Panc1 (cell line): Measurements from ENCODE around the gene SNCB. TPM values are rescaled to one million over a fixed set of nuclear protein-coding genes. Genes with fewer than 3 reads are reported as not detected.

Experiments
- ATAC-seq: fragments of 200-7000 bp; cut with Tn5 transposase; 2 replicates; pipeline ENCODE4 v1.9.1; 2020; ENCODE audit warnings: mild to moderate bottlenecking, moderate library complexity
- BruUV-seq: library from RNA; stranded (reverse); fragments of 400-500 nt; replicated peaks from 2 replicates; lab custom pipeline; 2021; lab: Mats Ljungman, UMichigan
- CTCF ChIA-PET: fragments of 300-600 bp; sonication (Branson Sonifier 250); formaldehyde crosslinking; loops from one replicate; lab custom pipeline; 2022; ENCODE audit warnings: antibody characterized with exemption; lab: Charles Lee
- POLR2A ChIA-PET: fragments of 300-600 bp; sonication (Branson Sonifier 250); formaldehyde crosslinking; loops from one replicate; lab custom pipeline; 2022; ENCODE audit warnings: antibody characterized with exemption; lab: Charles Lee
- DNase-seq: peaks from one replicate; pipeline ENCODE4 v3.0.0-alpha.2; 2010; ENCODE audit warnings: low read depth, low spot score
- H3K27ac ChIP-seq: 2 replicates; pipeline ENCODE4 v1.5.1; 2011; ENCODE audit warnings: mild to moderate bottlenecking, low read length, inconsistent platforms
- H3K27me3 ChIP-seq: fragments of 200-500 bp; sonication (Bioruptor generic); 2 replicates; pipeline ENCODE4 v1.6.0; 2014; ENCODE audit warnings: low read length, inconsistent platforms; ENCODE audit not compliant: control insufficient read depth, insufficient read depth
- H3K36me3 ChIP-seq: fragments of 200-500 bp; sonication (Bioruptor generic); 2 replicates; pipeline ENCODE4 v1.5.1; 2014; ENCODE audit warnings: inconsistent platforms, mild to moderate bottlenecking, low read length, moderate library complexity; ENCODE audit not compliant: control insufficient read depth, insufficient read depth
- H3K4me1 ChIP-seq: 2 replicates; pipeline ENCODE4 v1.5.1; 2011; ENCODE audit warnings: inconsistent platforms, mild to moderate bottlenecking, low read length, moderate library complexity; ENCODE audit not compliant: control insufficient read depth, insufficient read depth
- H3K4me3 ChIP-seq, 2 experiments: 2 replicates each; pipeline ENCODE4 v1.5.1; 2011 to 2012; ENCODE audit warnings: low read depth in 2 of 2, low read length in 2 of 2, mild to moderate bottlenecking in 2 of 2, inconsistent platforms in 1 of 2, moderate library complexity in 1 of 2
- H3K9me3 ChIP-seq: fragments of 200-500 bp; sonication (Bioruptor generic); 2 replicates; pipeline ENCODE4 v1.5.1; 2014; ENCODE audit warnings: low read depth, mild to moderate bottlenecking, inconsistent platforms, low read length, moderate library complexity; ENCODE audit not compliant: control insufficient read depth, insufficient read depth
- POLR2AphosphoS5 ChIP-seq: IDR thresholded peaks from 2 replicates; pipeline ENCODE4 v1.6.1; 2012; ENCODE audit warnings: mild to moderate bottlenecking, low read depth, low read length, moderate library complexity
- REST ChIP-seq, 2 experiments: IDR thresholded peaks; 2 replicates each; pipeline ENCODE4 v1.6.1; 2011 to 2012; ENCODE audit warnings: low read depth in 2 of 2, control low read depth in 1 of 2, low read length in 1 of 2, mild to moderate bottlenecking in 1 of 2, moderate library complexity in 1 of 2; ENCODE audit not compliant: insufficient read depth in 1 of 2
- SIN3A ChIP-seq: IDR thresholded peaks from 2 replicates; pipeline ENCODE4 v1.6.1; 2012; ENCODE audit warnings: low read depth, mild to moderate bottlenecking, low read length, moderate library complexity, borderline replicate concordance; ENCODE audit not compliant: insufficient read depth
- TCF7L2 ChIP-seq: IDR thresholded peaks from 2 replicates; pipeline ENCODE4 v1.6.1; 2011; ENCODE audit warnings: mild to moderate bottlenecking, low read depth, low read length, inconsistent platforms
- in situ Hi-C: cut with HindIII; loops from 2 replicates; pipeline ENCODE4 v1.10.0; 2016; ENCODE audit warnings: low sequenced_read_pairs, low pct_unique_long_range_greater_than_20kb
- intact Hi-C: fragments of 100-400 bp; cut with micrococcal nuclease; formaldehyde crosslinking; loops from one replicate; pipeline ENCODE4 v1.10.0; 2022; ENCODE audit not compliant: unreplicated experiment
- total RNA-seq: library from RNA; stranded (reverse); gene quantifications from one replicate; pipeline ENCODE4 v1.2.1, GENCODE V29; 2021; ENCODE audit not compliant: unreplicated experiment
- TF ChIP-seq, protein P1 (sequence below): fragments of 450-650 bp; IDR thresholded peaks from 2 replicates; pipeline ENCODE4 v1.5.1; 2017; ENCODE audit warnings: mild to moderate bottlenecking

Gene SNCB
- total RNA-seq, 1 experiment from 2014 or later = 0.77 TPM

- Histone ChIP-seq H3K36me3 (no peaks in the 10 kb centered on the region), H3K27me3 (no peaks in the 10 kb centered on the region), H3K4me3 (peak within 1 kb of the TSS; percentile 67 to 68), H3K9me3 (no peaks in the 10 kb centered on the region), H3K27ac (peak within 1 kb of the TSS; percentile 60), H3K4me1 (peaks cover 12% of the 10 kb centered on the region; the same call in 1 of the 2 replicates)
- in situ Hi-C loops = no loop called here
- POLR2A ChIA-PET = no interaction called here
- ATAC-seq = peak; percentile 91
- CTCF ChIA-PET = no interaction called here
- intact Hi-C loops = no loop called here
- no peak for DNase-seq
- TF ChIP-seq, protein P1, sequence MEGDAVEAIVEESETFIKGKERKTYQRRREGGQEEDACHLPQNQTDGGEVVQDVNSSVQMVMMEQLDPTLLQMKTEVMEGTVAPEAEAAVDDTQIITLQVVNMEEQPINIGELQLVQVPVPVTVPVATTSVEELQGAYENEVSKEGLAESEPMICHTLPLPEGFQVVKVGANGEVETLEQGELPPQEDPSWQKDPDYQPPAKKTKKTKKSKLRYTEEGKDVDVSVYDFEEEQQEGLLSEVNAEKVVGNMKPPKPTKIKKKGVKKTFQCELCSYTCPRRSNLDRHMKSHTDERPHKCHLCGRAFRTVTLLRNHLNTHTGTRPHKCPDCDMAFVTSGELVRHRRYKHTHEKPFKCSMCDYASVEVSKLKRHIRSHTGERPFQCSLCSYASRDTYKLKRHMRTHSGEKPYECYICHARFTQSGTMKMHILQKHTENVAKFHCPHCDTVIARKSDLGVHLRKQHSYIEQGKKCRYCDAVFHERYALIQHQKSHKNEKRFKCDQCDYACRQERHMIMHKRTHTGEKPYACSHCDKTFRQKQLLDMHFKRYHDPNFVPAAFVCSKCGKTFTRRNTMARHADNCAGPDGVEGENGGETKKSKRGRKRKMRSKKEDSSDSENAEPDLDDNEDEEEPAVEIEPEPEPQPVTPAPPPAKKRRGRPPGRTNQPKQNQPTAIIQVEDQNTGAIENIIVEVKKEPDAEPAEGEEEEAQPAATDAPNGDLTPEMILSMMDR = peak; percentile 33; the same call in 1 of the 2 replicates
- peak; percentile 50 to 51; a peak in 2 of 4 replicates for TF ChIP-seq REST (IDR thresholded peaks at IDR 0.05; ENCODE audit: insufficient read depth in 1 of 2, low read depth in 2 of 2, low read length in 1 of 2)
- TF ChIP-seq TCF7L2 = no peak; the same call in 1 of the 2 replicates
- TF ChIP-seq POLR2AphosphoS5 = 0 out of 2 replicates have a peak, but pooled peaks have one; percentile 38
- TF ChIP-seq SIN3A = no peak
- BruUV-seq = no TSS peak
Observed at GRCh38 chr5:176609724-176610434, 20.5 kb downstream of the SNCB start, which contains the start of gene GPRIN1. Gene GPRIN1, minus strand, starts transcription at chr5:176610156. Its CDS starts 10,322 bp downstream, at chr5:176599834.

GRCh38 chr5:176608937-176609723 is 21.2 kb downstream of the SNCB start:
- H3K9me3 ChIP-seq = no peaks in the 10 kb centered on the region
- DNase-seq = no peak
- TF ChIP-seq, protein P1 = no peak
- TF ChIP-seq POLR2AphosphoS5 = no peak
- TF ChIP-seq TCF7L2 = peak; percentile 46; the same call in 1 of the 2 replicates
- H3K4me3 ChIP-seq = peak overlapping the region; percentile 58 to 67
- no peaks in the 10 kb centered on the region for H3K36me3 ChIP-seq
- BruUV-seq = no TSS peak
- peaks cover 12% of the 10 kb centered on the region; the same call in 1 of the 2 replicates for H3K4me1 ChIP-seq
- in situ Hi-C loops (no loop called here), intact Hi-C loops (no loop called here)
- H3K27me3 ChIP-seq = no peaks in the 10 kb centered on the region
- H3K27ac ChIP-seq = 0 out of 2 replicates have a peak overlapping the region, but pooled peaks have one; percentile 37
- ChIA-PET POLR2A (no interaction called here), CTCF (no interaction called here)
- no peak for ATAC-seq
